OCI-LY3 (cell line): Measurements from ENCODE around the gene GOLGA6L10.
"Not testable (repeated sequence)": the region's sequence is repeated elsewhere in the genome, so short reads cannot be mapped to it uniquely, and the experiment has no call there.

Source experiments
- H2AFZ ChIP-seq: fragments of 200-600, 300-600 bp; shearing (Covaris generic); 2 replicates; pipeline ENCODE4 v1.6.0; 2014; ENCODE audit warnings: antibody characterized with exemption, low read depth, low read length
- H3K27ac ChIP-seq: fragments of 200-600, 300-600 bp; sonication (generic); 2 replicates; pipeline ENCODE4 v1.5.1; 2014; ENCODE audit warnings: mild to moderate bottlenecking, low read length, moderate library complexity, mixed read lengths
- H3K27me3 ChIP-seq: fragments of 200-600, 300-600 bp; sonication (generic); 2 replicates; pipeline ENCODE4 v1.6.1; 2014; ENCODE audit warnings: low read depth, low read length, mixed read lengths
- H3K36me3 ChIP-seq: fragments of 200-600, 300-600 bp; sonication (generic); replicated peaks from 2 replicates; pipeline ENCODE3; 2014; ENCODE audit warnings: low read depth, low read length, mixed read lengths
- H3K4me1 ChIP-seq: fragments of 300-600, 200-600 bp; sonication (generic); 2 replicates; pipeline ENCODE4 v1.6.1; 2014; ENCODE audit warnings: low read length, mixed read lengths
- H3K4me2 ChIP-seq: fragments of 200-600, 300-600 bp; sonication (generic); 2 replicates; pipeline ENCODE4 v1.6.1; 2014; ENCODE audit warnings: low read length, mixed read lengths
- H3K4me3 ChIP-seq: fragments of 300-600, 200-600 bp; sonication (generic); 2 replicates; pipeline ENCODE4 v1.5.1; 2014; ENCODE audit warnings: antibody characterized with exemption, mild to moderate bottlenecking, low read length, moderate library complexity
- H3K79me2 ChIP-seq: fragments of 300-600, 200-600 bp; shearing (Covaris generic); 2 replicates; pipeline ENCODE4 v1.6.1; 2014; ENCODE audit warnings: mild to moderate bottlenecking, low read length, mixed read lengths
- H3K9ac ChIP-seq: fragments of 300-600, 200-600 bp; shearing (Covaris generic); 2 replicates; pipeline ENCODE4 v1.6.0; 2014; ENCODE audit warnings: mild to moderate bottlenecking, low read length, moderate library complexity
- H3K9me3 ChIP-seq: fragments of 200-600, 300-600 bp; shearing (Covaris generic); 2 replicates; pipeline ENCODE4 v1.6.1; 2014; ENCODE audit warnings: low read length, mixed read lengths; ENCODE audit not compliant: insufficient read depth
- H4K20me1 ChIP-seq: fragments of 200-600, 300-600 bp; sonication (generic); 2 replicates; pipeline ENCODE4 v1.6.1; 2016; ENCODE audit warnings: low read length, mixed read lengths; ENCODE audit not compliant: insufficient read depth
- CTCF ChIP-seq: fragments of 200-600, 300-600 bp; sonication (generic); IDR thresholded peaks from 2 replicates; pipeline ENCODE4 v1.5.1; 2014; ENCODE audit warnings: antibody characterized with exemption, low read length, low read depth
- EZH2phosphoT487 ChIP-seq: fragments of 200-600 bp; shearing (Covaris generic); IDR thresholded peaks from 2 replicates; pipeline ENCODE4 v1.6.1; 2018; ENCODE audit warnings: antibody characterized with exemption, mixed run types, low read depth

GOLGA6L10 gene

GRCh38 chr15:82349375-82349774 lies at the start of gene GOLGA6L10:
TSS of gene GOLGA6L10 (minus strand) at chr15:82349475. CDS start at chr15:82349375, 100 bp downstream.
- not testable (repeated sequence) for H3K27ac ChIP-seq, H2AFZ ChIP-seq, H3K27me3 ChIP-seq, H3K4me1 ChIP-seq, H3K4me2 ChIP-seq, H3K9me3 ChIP-seq, H3K9ac ChIP-seq, H3K36me3 ChIP-seq, H3K79me2 ChIP-seq, H4K20me1 ChIP-seq, H3K4me3 ChIP-seq

GRCh38 chr15:82398785-82399184 lies 49.5 kb upstream of the GOLGA6L10 start:
- H2AFZ ChIP-seq, result no peak overlapping the region
- H3K27ac ChIP-seq, result peak overlapping the region; percentile 82
- no peaks in the 10 kb centered on the region for H3K27me3 ChIP-seq
- peaks cover 4% of the 10 kb centered on the region for H3K36me3 ChIP-seq
- peak overlapping the region; percentile 54 for H3K9ac ChIP-seq
- no peaks in the 10 kb centered on the region for H3K9me3 ChIP-seq
- H4K20me1 ChIP-seq, result peaks cover 3% of the 10 kb centered on the region; the same call in 1 of the 2 replicates
- TF ChIP-seq CTCF, result no peak
- no peak for TF ChIP-seq EZH2phosphoT487
- H3K4me1 ChIP-seq, result peaks cover 36% of the 10 kb centered on the region
- peaks cover 17% of the 10 kb centered on the region for H3K79me2 ChIP-seq
- H3K4me3 ChIP-seq, result peak overlapping the region; percentile 55
- H3K4me2 ChIP-seq, result peak overlapping the region; percentile 73

- H3K36me3 ChIP-seq, result peaks cover 4% of the 10 kb centered on the region
- no peak for TF ChIP-seq CTCF
- no peak for TF ChIP-seq EZH2phosphoT487
- peaks cover 17% of the 10 kb centered on the region for H3K79me2 ChIP-seq
- H2AFZ ChIP-seq, result no peak overlapping the region
- no peak overlapping the region for H3K4me3 ChIP-seq
- H4K20me1 ChIP-seq, result peaks cover 3% of the 10 kb centered on the region; the same call in 1 of the 2 replicates
- H3K27ac ChIP-seq, result no peak overlapping the region
- H3K27me3 ChIP-seq, result no peaks in the 10 kb centered on the region
- peaks cover 37% of the 10 kb centered on the region for H3K4me1 ChIP-seq
- H3K4me2 ChIP-seq, result no peak overlapping the region
- H3K9me3 ChIP-seq, result no peaks in the 10 kb centered on the region
- no peak overlapping the region for H3K9ac ChIP-seq
Measured at GRCh38 chr15:82397817-82398216, 48.5 kb upstream of the GOLGA6L10 start.

- H3K27ac ChIP-seq, H3K4me3 ChIP-seq, H3K4me2 ChIP-seq, H2AFZ ChIP-seq, H3K27me3 ChIP-seq, H4K20me1 ChIP-seq, H3K36me3 ChIP-seq, H3K9me3 ChIP-seq, H3K9ac ChIP-seq: not testable (repeated sequence)
- peaks cover 41% of the 10 kb centered on the region for H3K4me1 ChIP-seq
- peaks cover 21% of the 10 kb centered on the region for H3K79me2 ChIP-seq
Measured at GRCh38 chr15:82395788-82396187, 46.5 kb upstream of the GOLGA6L10 start.

GRCh38 chr15:82393671-82394070 lies 44.4 kb upstream of the GOLGA6L10 start:
- peaks cover 22% of the 10 kb centered on the region for H3K4me1 ChIP-seq
- H3K36me3 ChIP-seq, result peaks cover 4% of the 10 kb centered on the region
- TF ChIP-seq CTCF, result no peak
- no peak for TF ChIP-seq EZH2phosphoT487
- no peaks in the 10 kb centered on the region for H4K20me1 ChIP-seq
- H3K27me3 ChIP-seq, result no peaks in the 10 kb centered on the region
- H3K79me2 ChIP-seq, result peaks cover 17% of the 10 kb centered on the region
- H3K9me3 ChIP-seq, result no peaks in the 10 kb centered on the region
- no peak overlapping the region for H3K27ac ChIP-seq
- no peak overlapping the region for H2AFZ ChIP-seq
- no peak overlapping the region for H3K4me3 ChIP-seq
- H3K9ac ChIP-seq, result no peak overlapping the region
- no peak overlapping the region for H3K4me2 ChIP-seq

- H3K79me2 ChIP-seq, H4K20me1 ChIP-seq, H3K27ac ChIP-seq, H3K27me3 ChIP-seq, H3K36me3 ChIP-seq, H3K9ac ChIP-seq, H3K4me3 ChIP-seq, H2AFZ ChIP-seq, H3K9me3 ChIP-seq: not testable (repeated sequence)
- peak overlapping the region; percentile 34 for H3K4me2 ChIP-seq
- H3K4me1 ChIP-seq, result peaks cover 16% of the 10 kb centered on the region
Measured at GRCh38 chr15:82392077-82392476, 42.8 kb upstream of the GOLGA6L10 start.

- not testable (repeated sequence) for H3K79me2 ChIP-seq
Measured at GRCh38 chr15:82390152-82390551, 40.9 kb upstream of the GOLGA6L10 start.

More at GRCh38 chr15:82390152-82390551, 40.9 kb upstream of the GOLGA6L10 start:
- H3K27me3 ChIP-seq, H3K4me2 ChIP-seq, H3K27ac ChIP-seq, H3K4me3 ChIP-seq, H2AFZ ChIP-seq, H3K9ac ChIP-seq, H3K9me3 ChIP-seq, H3K36me3 ChIP-seq, H4K20me1 ChIP-seq: not testable (repeated sequence)
- H3K4me1 ChIP-seq, result peaks cover 16% of the 10 kb centered on the region
